GM19240 (cell line): ENCODE results near the gene RAB21.
"Not testable (repeated sequence)": the region's sequence is repeated elsewhere in the genome, so short reads cannot be mapped to it uniquely, and the experiment has no call there.

Experiments
- DNase-seq: peaks from one replicate; pipeline ENCODE4 v3.0.0; 2011; ENCODE audit warnings: low spot score; ENCODE audit not compliant: insufficient read length

Gene RAB21

DNA sequence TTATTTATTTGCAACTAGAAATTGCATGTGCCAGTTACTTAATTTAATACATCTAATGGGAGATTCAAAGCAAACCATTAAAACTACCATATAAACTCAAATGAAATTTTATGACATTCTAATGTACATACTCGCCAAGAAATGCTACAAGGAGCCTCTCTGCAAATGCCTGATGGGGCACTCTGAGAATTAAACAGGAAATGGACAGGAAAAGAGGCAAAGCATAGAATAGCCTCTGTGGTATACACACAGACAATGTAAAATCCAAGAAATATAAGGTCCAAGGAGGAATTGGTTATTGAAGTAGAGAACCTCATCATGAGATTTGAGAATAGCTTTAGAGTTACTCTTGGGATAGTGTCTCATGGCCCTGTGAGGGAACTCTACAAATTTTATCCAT is 41.2 kb downstream of the RAB21 start:
- no peak for DNase-seq

DNA sequence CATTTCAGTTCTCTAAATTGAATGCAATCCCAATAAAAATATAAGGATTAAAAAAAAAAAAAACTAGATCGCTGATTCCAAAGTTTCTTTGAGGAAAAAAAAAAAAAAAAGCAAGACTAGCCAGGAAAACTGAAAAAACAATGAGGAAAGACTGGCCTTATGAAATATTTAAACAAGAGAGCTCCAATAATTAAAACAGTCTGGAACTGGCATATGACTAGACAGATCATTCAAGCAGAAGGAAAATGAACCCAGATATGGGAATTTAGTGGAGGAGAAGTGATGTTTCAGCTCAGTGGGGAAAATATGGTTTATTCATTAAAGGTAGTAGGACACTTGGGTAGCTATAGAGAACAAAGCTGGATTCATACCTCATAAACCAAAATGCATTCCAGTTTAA is 42.9 kb downstream of the RAB21 start:
- DNase-seq = no peak

DNA sequence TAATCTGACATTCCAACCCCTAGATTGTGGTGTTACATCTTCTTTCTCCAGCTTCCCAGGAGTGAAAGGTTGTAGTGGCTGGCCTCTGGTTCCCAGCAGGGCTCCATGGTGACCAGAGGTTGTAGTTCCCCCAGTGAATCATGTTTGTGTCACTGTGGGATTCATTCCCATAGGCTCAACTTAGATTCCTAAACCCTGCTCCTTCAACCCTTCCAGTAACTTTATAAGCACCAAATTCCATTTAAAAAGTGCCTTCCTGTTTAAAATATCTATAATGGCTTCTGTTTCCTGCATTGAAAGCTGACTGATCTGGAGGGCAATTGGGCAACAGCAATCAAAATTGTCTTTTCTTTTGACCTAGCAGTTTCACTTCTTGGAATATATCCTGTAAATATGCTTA is 44.4 kb downstream of the RAB21 start:
- no peak for DNase-seq

DNA sequence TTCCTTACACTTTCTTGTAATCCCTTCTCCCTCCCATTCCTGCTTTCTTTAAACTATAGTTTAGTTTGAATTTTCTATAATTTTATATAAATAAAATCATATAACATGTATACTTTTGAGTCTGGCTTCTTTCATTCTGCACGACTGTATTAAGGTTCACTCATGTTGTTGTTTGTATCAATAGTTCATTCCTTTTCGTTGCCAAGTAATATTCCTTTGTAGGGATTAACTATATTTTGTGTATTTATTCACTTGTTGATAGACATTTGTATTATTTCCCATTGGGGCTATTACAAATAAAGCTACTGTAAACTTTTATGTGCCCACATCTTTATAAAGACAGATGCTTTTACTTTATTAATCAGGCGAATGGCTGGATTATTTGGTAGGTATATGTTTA is 45.5 kb downstream of the RAB21 start:
- DNase-seq = no peak

DNA sequence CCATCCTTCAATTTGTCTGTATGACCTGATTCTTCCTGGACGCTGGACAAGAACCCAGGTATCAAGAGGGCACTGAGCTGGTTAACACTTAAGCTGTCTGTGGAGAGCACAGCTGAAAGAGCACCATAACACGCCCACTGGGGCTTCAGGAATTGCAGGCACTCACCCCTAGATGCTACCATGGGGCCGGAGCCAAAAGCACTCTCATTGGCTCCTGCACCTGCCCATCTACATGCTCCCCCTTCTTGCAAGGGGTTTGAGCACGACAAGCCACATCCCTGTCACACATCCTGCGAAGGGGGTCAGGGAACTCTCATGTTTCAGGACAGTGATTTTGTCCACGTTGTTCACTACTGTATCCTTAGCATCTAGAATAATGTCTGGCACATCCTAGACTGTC is 49.8 kb downstream of the RAB21 start:
- no peak for DNase-seq

DNA sequence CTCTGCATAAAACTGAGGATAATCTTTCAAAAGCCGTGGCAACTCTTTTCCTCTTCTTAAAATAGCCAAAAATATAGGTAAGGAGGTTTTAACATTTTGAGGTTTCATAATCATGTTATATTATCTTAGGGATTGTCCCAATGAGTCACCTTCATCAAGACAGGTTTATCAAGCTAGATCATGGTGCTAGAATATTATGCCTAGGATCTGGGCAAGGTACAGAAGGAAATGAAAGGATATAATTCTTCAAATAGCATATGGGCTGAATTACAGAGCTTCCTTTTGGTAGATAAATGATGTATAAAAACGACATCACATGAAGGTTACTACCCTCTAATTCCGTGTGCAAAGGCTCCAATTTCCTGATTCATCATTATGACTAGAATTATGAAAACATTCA is 56.3 kb downstream of the RAB21 start:
- no peak for DNase-seq

DNA sequence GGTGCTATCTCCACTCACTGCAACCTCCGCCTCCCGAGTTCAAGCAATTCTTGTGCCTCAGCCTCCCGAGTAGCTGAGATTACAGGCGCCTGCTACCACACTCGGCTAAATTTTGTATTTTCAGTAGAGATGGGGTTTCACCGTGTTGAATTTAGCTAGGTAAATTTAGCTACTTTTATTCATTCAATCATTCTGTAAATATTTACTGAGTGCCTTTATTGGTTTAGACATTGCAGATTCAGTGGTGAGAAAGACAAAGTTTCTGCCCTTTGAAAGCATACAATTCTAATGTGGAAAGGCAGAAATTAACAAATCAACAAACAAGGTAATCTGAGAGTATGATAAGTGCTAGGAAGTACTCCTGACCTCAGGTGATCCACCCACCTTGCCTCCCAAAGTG is 60.6 kb downstream of the RAB21 start:
- DNase-seq = not testable (repeated sequence)

DNA sequence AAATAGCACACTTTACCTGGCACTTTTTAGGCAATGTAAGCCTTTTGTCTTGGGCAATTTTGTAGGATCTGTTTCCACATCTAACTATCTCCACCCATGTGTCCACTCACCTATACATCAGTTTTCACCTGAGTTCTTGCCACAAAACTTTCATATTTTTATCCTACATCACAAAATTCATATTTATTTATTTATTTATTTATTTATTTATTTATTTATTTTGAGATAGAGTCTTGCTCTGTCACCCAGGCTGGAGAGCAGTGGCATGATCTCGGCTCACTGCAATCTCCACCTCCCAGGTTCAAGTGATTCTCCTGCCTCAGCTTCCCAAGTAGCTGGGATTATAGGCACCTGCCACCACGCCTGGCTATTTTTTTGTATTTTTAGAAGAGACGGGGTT is 67.4 kb downstream of the RAB21 start:
- DNase-seq = not testable (repeated sequence)

DNA sequence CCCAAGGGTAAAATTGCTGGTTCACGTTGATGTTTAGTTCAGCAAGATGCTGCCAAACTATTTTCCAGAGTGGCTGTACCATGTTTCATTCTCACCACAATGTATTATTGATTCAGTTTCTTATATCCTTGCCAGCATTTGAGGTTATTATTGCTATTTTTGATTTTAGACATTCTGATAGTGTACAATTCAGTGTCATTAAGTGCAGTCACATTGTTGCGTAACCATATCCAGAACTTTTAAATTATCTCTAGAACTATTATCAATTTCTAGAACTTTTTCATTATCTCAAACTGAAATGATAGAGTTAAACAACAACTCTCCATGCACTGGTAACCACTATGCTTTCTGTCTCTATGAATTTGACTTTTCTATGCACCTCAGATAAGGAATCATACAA is 74.2 kb downstream of the RAB21 start:
- no peak for DNase-seq

DNA sequence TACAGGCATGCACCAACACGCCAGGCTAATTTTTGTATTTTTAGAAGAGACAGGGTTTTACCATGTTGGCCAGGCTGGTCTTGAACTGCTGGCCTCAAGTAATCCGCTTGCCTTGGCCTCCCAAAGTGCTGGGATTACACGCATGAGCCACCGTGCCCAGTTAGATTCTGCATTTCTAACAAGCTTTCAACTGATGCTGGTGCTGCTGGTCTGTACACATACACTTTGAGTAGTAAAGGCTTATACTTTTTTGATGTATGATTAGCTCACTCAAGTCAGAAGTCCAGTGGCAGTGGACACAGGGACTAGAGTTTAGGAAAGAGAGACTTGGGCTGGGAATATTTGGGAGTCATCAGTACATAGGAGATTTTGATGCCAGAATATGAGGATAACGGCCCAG is 82.7 kb downstream of the RAB21 start:
- DNase-seq = no peak

DNA sequence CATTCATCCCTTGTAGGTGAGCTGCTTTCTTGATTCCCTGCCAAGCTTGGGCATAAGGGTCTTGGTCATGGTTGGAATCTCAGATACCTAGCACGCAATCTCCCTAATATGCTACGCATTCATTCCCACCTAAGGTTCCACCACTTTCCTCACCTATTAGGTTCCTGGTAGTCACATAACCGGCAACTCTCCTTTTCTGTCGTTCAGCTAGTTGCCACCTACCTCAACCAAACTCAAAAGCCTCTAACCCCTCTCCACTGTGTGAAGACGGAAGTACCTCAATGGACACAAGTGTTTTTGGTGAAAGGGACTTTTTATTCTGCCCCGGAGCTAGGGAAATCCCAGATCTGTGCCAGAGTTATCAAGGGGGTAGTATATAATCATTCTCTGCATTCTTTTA is 83.6 kb downstream of the RAB21 start:
- no peak for DNase-seq

DNA sequence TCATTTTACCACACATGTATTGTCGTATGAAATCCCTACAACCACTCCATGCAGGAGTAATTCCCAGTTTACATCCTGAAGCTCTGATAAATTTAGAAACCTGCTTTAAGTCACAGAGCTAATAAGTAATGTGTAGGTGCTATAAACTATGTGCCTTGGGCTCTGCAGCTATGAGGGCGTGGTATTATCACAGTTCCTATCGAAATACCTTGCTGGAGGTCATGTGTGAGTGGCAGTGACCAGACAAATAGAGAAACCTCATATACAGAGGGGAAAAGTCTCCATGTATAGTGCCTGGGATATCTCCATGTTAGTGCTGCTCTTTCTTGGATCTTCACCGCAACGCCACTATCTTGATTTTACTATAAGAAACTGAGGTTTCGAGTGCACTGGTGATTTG is 84.0 kb downstream of the RAB21 start:
- DNase-seq = no peak

DNA sequence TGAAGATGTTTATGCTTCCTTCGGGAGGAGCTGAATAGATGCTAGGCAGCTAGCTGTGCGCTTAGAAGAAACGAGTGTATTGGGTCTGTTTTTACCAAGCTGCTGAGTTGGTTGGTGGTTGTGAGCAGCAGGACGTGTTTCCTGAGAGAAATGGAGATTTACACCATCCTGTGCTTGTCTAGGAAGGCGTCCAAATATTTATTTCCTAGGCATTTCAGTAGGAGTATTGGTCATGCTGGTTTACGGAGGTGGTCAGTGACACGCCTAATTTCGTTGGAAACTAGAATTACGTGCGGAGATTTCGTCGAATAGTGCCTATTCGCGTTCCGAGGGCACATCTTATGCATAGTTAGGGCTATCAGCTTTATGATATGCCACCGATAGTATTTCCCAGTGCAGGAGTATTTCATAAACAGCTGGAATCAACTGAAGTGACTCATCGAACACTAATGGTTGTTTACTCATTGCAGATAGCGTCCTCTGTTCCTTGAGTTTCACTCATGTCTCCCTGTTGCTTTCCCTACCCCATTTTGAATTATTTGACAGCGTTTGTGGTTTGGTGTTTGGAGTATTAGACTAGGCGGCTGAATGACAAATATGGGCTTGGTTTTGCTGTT is 85.7 kb downstream of the RAB21 start:
- DNase-seq = no peak

DNA sequence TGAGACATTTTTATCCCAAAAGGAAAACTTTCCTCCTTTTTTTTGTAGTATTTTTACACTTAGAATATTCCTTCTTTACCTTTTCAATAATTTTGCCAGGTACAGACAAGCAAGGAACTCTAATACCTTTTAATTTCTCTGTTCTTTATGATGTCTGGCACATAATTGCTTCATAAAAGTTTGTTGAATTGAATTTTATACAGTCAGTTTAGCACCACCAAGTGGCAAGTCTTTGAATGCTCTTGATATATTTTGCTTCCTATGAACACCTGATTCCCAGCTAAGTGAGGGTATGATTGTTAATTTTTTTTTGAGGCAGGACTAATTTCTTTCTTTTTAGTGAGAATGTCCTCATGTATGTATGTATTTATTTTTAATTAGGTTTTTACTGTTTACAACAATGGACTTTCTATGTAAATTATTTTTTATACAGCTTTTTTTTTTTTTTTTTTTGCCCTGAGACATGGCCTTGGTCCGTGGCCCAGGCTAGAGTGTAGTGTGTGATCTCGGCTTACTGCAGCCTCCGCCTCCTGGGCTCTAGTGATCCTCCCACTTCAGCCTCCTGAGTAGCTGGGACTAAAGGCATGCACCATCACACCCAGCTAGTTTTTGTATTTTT is 91.8 kb downstream of the RAB21 start:
- no peak for DNase-seq

DNA sequence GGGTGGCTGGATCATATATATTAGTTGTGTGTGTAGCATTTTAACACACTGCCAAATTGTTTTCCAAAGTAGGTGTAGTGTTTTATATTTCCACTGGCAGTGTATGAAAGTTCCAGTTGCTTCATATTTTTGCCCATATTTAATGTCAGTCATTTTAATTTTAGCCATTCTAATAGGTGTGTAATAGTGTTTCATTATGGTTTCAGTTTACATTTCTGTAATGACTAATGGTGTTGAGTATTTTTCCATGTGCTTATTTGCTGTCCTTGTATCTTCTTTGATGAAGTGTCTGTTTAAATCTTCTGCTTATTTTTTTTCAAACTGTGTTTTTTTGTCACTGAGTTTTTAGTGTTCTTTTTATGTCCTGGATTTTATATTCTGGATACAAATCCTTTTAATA is 93.5 kb downstream of the RAB21 start:
- no peak for DNase-seq

DNA sequence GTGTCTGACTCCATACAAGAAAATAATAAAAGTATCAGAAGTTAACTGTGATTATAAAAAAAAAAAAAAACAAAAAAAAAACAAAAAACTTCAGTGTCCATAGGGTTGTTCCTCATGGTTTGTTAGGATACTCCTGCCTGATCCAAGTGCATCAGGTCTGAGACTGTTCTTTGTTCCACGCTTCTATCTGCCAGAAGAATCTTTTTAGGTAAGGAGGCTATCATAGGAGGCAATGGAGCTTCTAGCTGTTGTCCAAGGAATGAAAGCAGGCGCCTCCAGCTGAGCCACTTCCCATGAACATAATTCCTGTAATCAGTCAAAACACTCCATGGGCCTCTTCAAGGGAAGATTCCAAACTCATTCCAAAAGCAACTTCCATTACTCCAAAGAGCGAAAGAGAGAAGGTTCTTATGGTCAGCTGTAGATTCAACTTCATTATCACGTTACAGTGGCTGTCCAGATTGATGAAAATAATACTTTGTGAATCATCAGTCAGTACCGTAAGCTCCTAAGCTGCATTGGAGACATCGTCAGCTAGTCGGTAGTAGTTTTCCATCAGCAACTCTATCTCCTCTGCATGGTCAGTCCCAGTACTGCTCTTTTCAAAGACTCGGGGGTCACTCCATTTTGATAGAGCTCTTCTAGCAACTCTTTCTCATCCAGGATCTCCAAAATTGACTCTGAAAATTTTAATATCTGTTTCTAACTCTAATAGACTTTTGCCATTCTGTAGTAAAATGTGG is 94.6 kb downstream of the RAB21 start:
- no peak for DNase-seq
